Left lung (tissue), 10 donors: ENCODE data around the gene XPR1. TPM values are rescaled to one million over a fixed set of nuclear protein-coding genes. Genes with fewer than 3 reads are reported as not detected.

Experiments used
- ATAC-seq: fragments of 200-7000 bp; cut with Tn5 transposase; one replicate; pipeline ENCODE4 v1.9.1; 2020; ENCODE audit warnings: moderate library complexity
- DNase-seq, 4 donors: peaks; one replicate each; pipeline ENCODE4 v3.0.0-alpha.2; 2013 to 2020
- H3K27ac ChIP-seq, 2 donors: fragments of 200-600 bp; sonication (generic) in 1 of 2; one replicate each; pipeline versions ENCODE4 v1.5.0 to v1.8.0; 2020 to 2021
- H3K27me3 ChIP-seq, 2 donors: fragments of 200-600 bp; sonication (generic) in 1 of 2; one replicate each; pipeline versions ENCODE4 v1.5.0 to v1.8.0; 2020 to 2021
- H3K36me3 ChIP-seq, 2 donors: fragments of 200-600 bp; sonication (generic) in 1 of 2; one replicate each; pipeline versions ENCODE4 v1.5.0 to v1.8.0; 2020 to 2021
- H3K4me1 ChIP-seq, 2 donors: fragments of 200-600 bp; one replicate each; pipeline ENCODE4 v1.8.0; 2021
- H3K4me3 ChIP-seq, 2 donors: fragments of 200-600 bp; sonication (generic) in 1 of 2; one replicate each; pipeline versions ENCODE4 v1.5.0 to v1.8.0; 2020 to 2021; ENCODE audit warnings: mild to moderate bottlenecking in 1 of 2
- H3K9me3 ChIP-seq, 2 donors: fragments of 200-600 bp; sonication (generic) in 1 of 2; one replicate each; pipeline versions ENCODE4 v1.5.0 to v1.8.0; 2020 to 2021
- intact Hi-C, 2 donors: fragments of 100-400 bp; cut with DNase I; formaldehyde crosslinking; loops; one replicate each; pipeline versions ENCODE4 v1.11.2 to v1.14.2; 2022
- polyA plus RNA-seq, 6 donors: library from polyadenylated mRNA; unstranded; fragments of 120-200 nt; gene quantifications; one replicate each; pipeline ENCODE4 v1.2.1, GENCODE V29; 2013; ENCODE audit not compliant: insufficient read length in 6 of 6
- total RNA-seq, 2 donors: library from RNA; stranded (reverse); fragmentation: NEBNext Ultra II Directional; extraction: Animal tissue kit (Norgen Biotek cat#: 25700); gene quantifications; one replicate each; pipeline ENCODE4 v1.2.1, GENCODE V29; 2021
- TF ChIP-seq, protein P1 (sequence below), 2 donors: fragments of 200-600 bp; sonication (generic) in 1 of 2; IDR thresholded peaks; one replicate each; pipeline versions ENCODE4 v1.5.0 to v1.8.0; 2021; ENCODE audit warnings: antibody characterized with exemption in 2 of 2
- donor health status: DM: no; HTN: yes; CAD: no.
- donor health status: DM: no; HTN: no; CAD: no.

Gene XPR1
- total and polyA plus RNA-seq, 8 donors = 24.6 to 34.2 (median 27.8) TPM

DNA sequence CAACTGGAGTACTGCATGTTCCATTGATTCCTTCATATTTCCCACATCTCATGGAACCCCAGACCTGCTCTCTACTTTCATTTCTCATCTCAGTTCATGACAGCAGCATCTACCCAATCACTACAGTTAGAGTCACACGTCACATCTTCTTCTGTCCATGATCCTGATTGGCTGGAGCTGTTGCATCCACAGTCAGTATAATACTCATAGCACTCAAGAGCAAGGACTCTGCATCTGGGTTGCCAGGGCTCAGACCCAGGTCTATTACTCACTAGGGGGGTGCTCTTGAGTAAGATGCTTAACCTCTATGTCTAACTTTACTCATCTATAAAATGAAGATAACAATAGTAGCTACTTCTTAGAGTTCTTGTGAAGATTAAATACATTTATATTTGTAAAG, 4.4 kb upstream of the XPR1 start:
- Histone ChIP-seq H3K4me1 (peaks cover 0 to 7% of the 10 kb centered on the region in 2 donors), H3K27me3 (no peaks in the 10 kb centered on the region), H3K36me3 (no peaks in the 10 kb centered on the region), H3K27ac (no peak overlapping the region), H3K4me3 (no peak overlapping the region), H3K9me3 (no peaks in the 10 kb centered on the region)
- DNase-seq (no peak), ATAC-seq (no peak)
- intact Hi-C loops = no loop called here
- TF ChIP-seq, protein P1, sequence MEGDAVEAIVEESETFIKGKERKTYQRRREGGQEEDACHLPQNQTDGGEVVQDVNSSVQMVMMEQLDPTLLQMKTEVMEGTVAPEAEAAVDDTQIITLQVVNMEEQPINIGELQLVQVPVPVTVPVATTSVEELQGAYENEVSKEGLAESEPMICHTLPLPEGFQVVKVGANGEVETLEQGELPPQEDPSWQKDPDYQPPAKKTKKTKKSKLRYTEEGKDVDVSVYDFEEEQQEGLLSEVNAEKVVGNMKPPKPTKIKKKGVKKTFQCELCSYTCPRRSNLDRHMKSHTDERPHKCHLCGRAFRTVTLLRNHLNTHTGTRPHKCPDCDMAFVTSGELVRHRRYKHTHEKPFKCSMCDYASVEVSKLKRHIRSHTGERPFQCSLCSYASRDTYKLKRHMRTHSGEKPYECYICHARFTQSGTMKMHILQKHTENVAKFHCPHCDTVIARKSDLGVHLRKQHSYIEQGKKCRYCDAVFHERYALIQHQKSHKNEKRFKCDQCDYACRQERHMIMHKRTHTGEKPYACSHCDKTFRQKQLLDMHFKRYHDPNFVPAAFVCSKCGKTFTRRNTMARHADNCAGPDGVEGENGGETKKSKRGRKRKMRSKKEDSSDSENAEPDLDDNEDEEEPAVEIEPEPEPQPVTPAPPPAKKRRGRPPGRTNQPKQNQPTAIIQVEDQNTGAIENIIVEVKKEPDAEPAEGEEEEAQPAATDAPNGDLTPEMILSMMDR (IDR thresholded peaks at IDR 0.05) = no peak

DNA sequence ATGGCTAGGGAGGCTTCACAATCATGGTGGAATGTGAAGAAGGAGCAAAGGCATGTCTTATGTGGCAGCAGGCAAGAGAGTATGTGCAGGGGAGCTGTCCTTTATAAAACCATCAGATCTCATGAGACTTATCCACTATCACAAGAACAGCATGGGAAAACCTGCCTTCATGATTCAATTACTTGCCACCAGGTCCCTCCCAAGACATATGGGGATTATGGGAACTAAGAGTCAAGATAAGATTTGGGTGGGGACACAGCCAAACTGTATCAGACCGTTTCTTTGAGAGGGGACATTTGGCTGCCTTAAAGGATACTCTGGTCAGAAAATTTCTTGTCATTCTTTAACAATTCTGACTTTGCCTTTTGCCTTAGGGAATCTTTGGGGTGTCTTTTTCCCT, 3.2 kb upstream of the XPR1 start:
- Histone ChIP-seq H3K4me3 (no peak overlapping the region), H3K27ac (no peak overlapping the region), H3K4me1 (peaks cover 9 to 18% of the 10 kb centered on the region in 2 donors), H3K27me3 (no peaks in the 10 kb centered on the region), H3K9me3 (no peaks in the 10 kb centered on the region), H3K36me3 (no peaks in the 10 kb centered on the region)
- DNase-seq = no peak
- TF ChIP-seq, protein P1 (IDR thresholded peaks at IDR 0.05) = no peak
- intact Hi-C loops = no loop called here
- ATAC-seq = no peak

DNA sequence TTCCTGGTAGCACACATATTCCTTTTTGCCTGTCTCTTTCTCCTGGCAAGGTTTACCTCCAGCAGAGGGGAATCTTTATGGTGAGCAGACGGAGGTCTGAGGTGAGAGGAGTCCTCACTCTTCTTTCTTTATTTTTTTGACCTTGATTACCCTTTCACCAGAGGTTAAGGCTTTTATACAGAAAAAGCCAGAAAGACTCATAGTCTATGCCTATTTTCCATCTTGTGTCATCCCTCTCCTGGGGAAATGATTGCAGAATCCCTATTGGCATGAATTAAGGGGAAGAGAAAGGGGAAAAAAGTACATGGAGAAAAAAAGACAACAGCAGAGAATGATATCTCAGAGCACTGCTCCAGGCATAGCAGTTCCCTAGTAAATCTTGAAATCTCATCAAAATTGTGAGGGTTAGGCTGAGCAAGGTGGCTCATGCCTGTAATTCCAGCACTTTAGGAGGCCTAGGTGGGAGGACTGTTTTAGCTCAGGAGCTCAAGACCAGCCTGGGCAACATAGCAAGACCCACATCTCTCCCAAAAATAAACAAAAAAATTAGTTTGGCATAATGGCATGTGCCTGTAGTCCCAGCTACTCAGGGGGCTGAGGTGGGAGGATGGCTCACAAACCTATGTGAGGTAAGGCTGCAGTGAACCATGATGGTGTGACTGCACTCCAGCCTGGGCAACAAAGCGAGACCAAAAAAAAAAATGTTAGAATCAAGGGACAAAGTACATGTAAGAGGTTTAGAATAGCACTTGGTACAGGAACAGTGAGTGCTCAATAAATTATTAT, 1.2 kb upstream of the XPR1 start:
- no peaks in the 10 kb centered on the region for H3K9me3 ChIP-seq
- no peak for DNase-seq
- H3K36me3 ChIP-seq = no peaks in the 10 kb centered on the region
- H3K27me3 ChIP-seq = no peaks in the 10 kb centered on the region
- intact Hi-C loops = loop anchor here in 1 of 2 donors (10.0 kb wide), 1 partner anchor 234 kb away; no protein-coding TSS in a partner anchor
- H3K27ac ChIP-seq = peak overlapping the region in 1 of 2 donors; percentile 89
- H3K4me1 ChIP-seq = peaks cover 16 to 29% of the 10 kb centered on the region in 2 donors
- no peak for ATAC-seq
- TF ChIP-seq, protein P1 (IDR thresholded peaks at IDR 0.05) = no peak
- no peak overlapping the region for H3K4me3 ChIP-seq

GRCh38 chr1:180631194-180631765, 542 bp upstream of the XPR1 start:
- H3K9me3 ChIP-seq = no peaks in the 10 kb centered on the region

More at GRCh38 chr1:180631194-180631765, 542 bp upstream of the XPR1 start:
- intact Hi-C loops = loop anchor here in 1 of 2 donors (10.0 kb wide), 1 partner anchor 234 kb away; no protein-coding TSS in a partner anchor
- H3K27ac ChIP-seq = peak overlapping the region; percentile 50 to 89
- H3K4me3 ChIP-seq = no peak overlapping the region
- TF ChIP-seq, protein P1 (IDR thresholded peaks at IDR 0.05) = no peak
- peaks cover 16 to 29% of the 10 kb centered on the region in 2 donors for H3K4me1 ChIP-seq
- DNase-seq (no peak), ATAC-seq (no peak)
- H3K27me3 ChIP-seq = no peaks in the 10 kb centered on the region
- no peaks in the 10 kb centered on the region for H3K36me3 ChIP-seq
